GM12873 (cell line): Measurements from ENCODE around the gene ABR.

Experiments used
- CTCF ChIP-seq: IDR thresholded peaks from 2 replicates; pipeline ENCODE4 v1.5.1; 2012; ENCODE audit warnings: low read depth, mild to moderate bottlenecking, moderate library complexity, low read length, control low read depth; ENCODE audit not compliant: insufficient read depth; ENCODE audit errors: missing control alignments

The ABR gene

GRCh38 chr17:1094591-1094990 is 85.2 kb downstream of the ABR start:
- TF ChIP-seq CTCF, result no peak

- TF ChIP-seq CTCF, result no peak
These were observed 87.9 kb downstream of the ABR start for GRCh38 chr17:1091900-1092299.

GRCh38 chr17:1091190-1091534 is 88.6 kb downstream of the ABR start:
- no peak for TF ChIP-seq CTCF

- no peak for TF ChIP-seq CTCF
These were observed 89.2 kb downstream of the ABR start for GRCh38 chr17:1090465-1091189.

- TF ChIP-seq CTCF, result no peak
These were observed 89.9 kb downstream of the ABR start for GRCh38 chr17:1089915-1090314.

DNA sequence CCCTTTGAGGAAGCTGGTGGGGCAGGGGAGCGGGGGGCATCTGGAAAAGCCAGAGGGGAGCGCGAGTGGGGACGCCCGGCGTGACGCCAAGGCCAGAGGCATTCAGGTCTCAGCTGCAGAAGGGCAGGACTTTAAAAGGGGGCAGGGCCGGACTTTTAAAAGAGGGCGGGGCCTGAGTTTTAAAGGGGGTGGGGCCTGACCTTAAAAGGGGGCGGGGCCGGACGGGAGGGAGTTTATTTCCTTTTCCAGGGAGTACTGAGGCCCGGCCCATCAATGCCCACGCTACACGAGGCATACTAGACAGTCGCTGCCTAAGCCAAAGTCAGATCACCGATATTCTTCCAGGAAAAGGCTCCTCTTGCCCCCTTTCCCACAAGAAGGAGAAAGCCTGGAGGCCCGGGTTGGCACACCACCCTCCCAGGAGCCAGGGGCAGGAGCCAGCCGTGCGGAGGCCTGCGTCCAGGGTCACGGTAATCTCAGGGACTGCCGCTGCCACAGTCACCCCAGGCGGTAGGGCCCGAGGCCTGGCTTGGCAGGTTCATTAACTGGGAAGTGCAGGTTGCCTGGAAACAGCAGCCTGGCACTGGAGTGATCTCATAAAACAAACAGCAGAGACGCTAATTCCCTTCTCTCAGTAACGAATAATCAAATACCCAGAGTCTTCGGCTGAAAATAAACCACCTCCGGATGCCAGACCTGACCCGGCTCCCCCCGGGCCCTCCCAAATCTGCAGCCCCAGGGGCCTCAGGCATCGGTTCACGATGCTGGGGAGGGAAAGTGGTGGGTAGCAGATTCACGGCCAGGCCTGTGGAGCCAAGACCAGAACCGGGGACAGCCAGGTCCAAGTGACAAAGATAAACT is 92.2 kb downstream of the ABR start:
- TF ChIP-seq CTCF, result no peak

DNA sequence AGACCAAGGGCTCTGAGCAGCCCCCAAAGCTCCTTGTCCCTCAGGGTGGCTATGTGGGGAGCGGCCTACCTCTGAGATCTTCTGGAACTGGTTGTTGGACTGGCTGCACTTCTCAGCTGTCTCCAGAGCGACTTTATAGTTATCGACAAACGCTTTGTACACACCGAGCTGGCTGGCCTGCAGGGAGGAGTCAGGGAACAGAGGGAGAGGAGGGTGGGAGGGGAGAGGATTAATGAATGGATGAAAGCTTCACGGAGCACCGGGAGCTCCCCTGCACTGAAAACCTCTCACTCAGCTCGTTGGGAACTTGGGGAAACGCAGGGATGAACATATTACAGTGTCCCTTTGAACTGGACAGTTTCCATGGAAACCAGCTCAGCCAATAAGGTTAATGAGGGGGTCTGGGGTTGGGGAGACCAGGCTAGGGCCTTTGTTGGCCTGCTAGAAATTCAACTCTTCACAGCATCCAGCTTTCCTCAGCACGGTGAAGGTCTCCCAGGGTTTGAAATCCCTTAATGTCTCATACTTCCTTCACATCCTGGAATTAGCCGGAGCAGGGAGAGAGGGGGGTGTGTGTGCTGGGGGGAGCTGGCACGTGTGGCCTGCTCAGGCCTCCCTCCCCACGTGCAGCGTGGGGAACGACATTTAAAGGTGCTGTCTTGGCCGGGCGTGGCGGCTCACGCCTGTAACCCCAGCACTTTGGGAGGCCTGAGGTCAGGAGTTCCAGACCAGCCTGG is 96.2 kb downstream of the ABR start:
- TF ChIP-seq CTCF, result no peak
